Activated CD4-positive, alpha-beta T cell treated with anti-CD3 and anti-CD28 coated beads, Interleukin-2, amount 10 ng/mL, durations not matched to agents 24 days and 14 days (primary cell): ENCODE measurements around the gene SND1. TPM values are rescaled to one million over a fixed set of nuclear protein-coding genes. Genes with fewer than 3 reads are reported as not detected.
A peak's percentile ranks its signal among the peaks of the same experiment; 100 is the strongest.
"Not testable (repeated sequence)": the region's sequence is repeated elsewhere in the genome, so short reads cannot be mapped to it uniquely, and the experiment has no call there.

ENCODE experiments used
- DNase-seq: peaks from one replicate; pipeline ENCODE4 v3.0.0; 2022
- H3K27ac Mint-ChIP-seq: one replicate; pipeline ENCODE4 v1.8.0; 2022; ENCODE audit warnings: mild to moderate bottlenecking, mixed read lengths
- H3K27me3 Mint-ChIP-seq: one replicate; pipeline ENCODE4 v1.8.0; 2022; ENCODE audit warnings: mixed read lengths
- H3K36me3 Mint-ChIP-seq: one replicate; pipeline ENCODE4 v1.8.0; 2022; ENCODE audit warnings: low read depth, mild to moderate bottlenecking, mixed read lengths
- H3K4me1 Mint-ChIP-seq: one replicate; pipeline ENCODE4 v1.8.0; 2021; ENCODE audit warnings: mixed read lengths
- H3K4me3 Mint-ChIP-seq: one replicate; pipeline ENCODE4 v1.8.0; 2022; ENCODE audit warnings: mild to moderate bottlenecking, moderate library complexity, mixed read lengths
- H3K9me3 Mint-ChIP-seq: one replicate; pipeline ENCODE4 v1.8.0; 2021; ENCODE audit warnings: mixed read lengths
- intact Hi-C: fragments of 100-400 bp; cut with micrococcal nuclease; formaldehyde crosslinking; loops from one replicate; pipeline ENCODE4 v1.15.1; 2023
- total RNA-seq: library from RNA; stranded (reverse); gene quantifications from 2 replicates; pipeline ENCODE4 v1.2.3, GENCODE V29; 2022

The SND1 gene
- total RNA-seq, 1 donor from 2014 or later, result 295 TPM

DNA sequence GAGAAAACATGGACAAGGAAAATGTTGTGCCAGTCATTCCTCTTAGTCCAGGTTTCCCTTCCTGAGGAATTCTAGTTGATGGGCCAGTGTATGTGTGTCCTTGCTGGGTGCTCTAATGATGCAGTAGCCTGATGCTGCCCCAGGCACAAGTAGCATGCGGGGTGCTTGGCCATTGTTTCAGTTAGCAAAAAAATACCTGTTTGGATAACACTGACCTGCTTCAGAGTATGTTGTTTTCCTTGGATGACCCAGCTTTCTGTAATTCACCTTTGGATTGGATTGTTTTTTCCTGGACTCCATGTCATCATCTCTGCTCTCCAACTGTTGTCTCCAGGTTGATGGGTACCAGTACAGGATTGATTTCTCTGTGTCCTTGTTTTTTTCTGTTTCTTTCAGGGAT, 169.2 kb downstream of the SND1 start:
- Mint-ChIP-seq H3K27ac (peak overlapping the region; percentile 80), H3K4me1 (peaks cover 36% of the 10 kb centered on the region), H3K27me3 (no peaks in the 10 kb centered on the region), H3K4me3 (peak overlapping the region; percentile 50), H3K9me3 (no peaks in the 10 kb centered on the region), H3K36me3 (peaks cover 12% of the 10 kb centered on the region)
- intact Hi-C loops, result loop anchor here (2.0 kb wide), 1 partner anchor 78 kb away; no protein-coding TSS in a partner anchor
- DNase-seq, result no peak

- Mint-ChIP-seq H3K27me3 (no peaks in the 10 kb centered on the region), H3K27ac (no peak overlapping the region), H3K4me3 (no peak overlapping the region), H3K4me1 (peaks cover 34% of the 10 kb centered on the region), H3K36me3 (peaks cover 10% of the 10 kb centered on the region), H3K9me3 (no peaks in the 10 kb centered on the region)
- intact Hi-C loops, result no loop called here
- DNase-seq, result no peak
These were observed 171.0 kb downstream of the SND1 start for GRCh38 chr7:127822822-127823508.

GRCh38 chr7:127824682-127825081, 172.7 kb downstream of the SND1 start:
- intact Hi-C loops, result no loop called here
- no peak for DNase-seq
- no peaks in the 10 kb centered on the region for H3K27me3 Mint-ChIP-seq
- no peak overlapping the region for H3K27ac Mint-ChIP-seq
- no peaks in the 10 kb centered on the region for H3K9me3 Mint-ChIP-seq
- H3K4me1 Mint-ChIP-seq, result peaks cover 27% of the 10 kb centered on the region
- no peak overlapping the region for H3K4me3 Mint-ChIP-seq
- H3K36me3 Mint-ChIP-seq, result peaks cover 10% of the 10 kb centered on the region

GRCh38 chr7:127828843-127829500, 177.0 kb downstream of the SND1 start:
- no peaks in the 10 kb centered on the region for H3K27me3 Mint-ChIP-seq
- no peak overlapping the region for H3K4me3 Mint-ChIP-seq
- intact Hi-C loops, result no loop called here
- no peak for DNase-seq
- H3K36me3 Mint-ChIP-seq, result peaks cover 20% of the 10 kb centered on the region
- peaks cover 8% of the 10 kb centered on the region for H3K4me1 Mint-ChIP-seq
- no peaks in the 10 kb centered on the region for H3K9me3 Mint-ChIP-seq
- no peak overlapping the region for H3K27ac Mint-ChIP-seq

DNA sequence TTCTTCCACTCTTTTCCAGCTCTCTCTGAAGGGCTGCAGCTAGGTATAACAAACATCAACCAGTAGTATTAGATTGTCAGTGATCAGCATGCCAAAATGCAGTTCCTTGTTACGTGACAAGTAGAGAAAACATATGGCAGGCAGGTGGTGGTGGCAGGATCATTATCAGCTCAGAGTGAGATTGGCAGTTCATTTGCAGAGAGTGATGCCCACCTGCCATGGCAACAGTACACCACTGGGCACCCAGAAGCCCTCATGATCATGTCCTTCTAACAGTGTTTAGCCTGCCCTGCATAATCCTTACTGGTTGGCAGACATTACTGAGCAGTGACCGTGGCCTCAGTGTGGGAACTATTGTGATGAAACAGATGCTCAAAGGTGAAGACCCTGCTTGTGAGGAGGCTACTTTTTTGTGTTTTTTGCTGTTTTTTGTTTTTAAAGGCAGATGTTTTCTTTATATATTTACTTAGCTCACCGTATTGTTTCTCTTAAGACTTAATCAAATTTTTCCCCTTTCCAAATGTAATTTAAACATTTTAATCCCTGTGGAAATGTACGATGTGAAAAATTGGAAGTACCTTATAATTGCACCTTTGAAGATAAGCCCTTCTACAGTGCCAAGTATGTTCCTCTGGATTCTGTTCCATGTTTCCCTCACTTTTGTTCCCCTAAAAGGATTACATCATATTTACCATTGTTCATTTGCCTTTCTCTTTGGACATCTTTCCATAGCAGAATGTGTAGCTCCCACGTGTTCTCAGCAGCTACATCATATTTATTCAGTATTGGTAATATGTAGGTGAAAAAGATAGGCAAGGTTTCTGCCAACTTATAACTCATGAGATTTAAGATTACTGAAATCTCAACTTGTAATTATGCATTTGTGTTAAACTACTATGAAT, 179.6 kb downstream of the SND1 start:
- H3K9me3 Mint-ChIP-seq, result peaks cover 4% of the 10 kb centered on the region
- H3K36me3 Mint-ChIP-seq, result peaks cover 35% of the 10 kb centered on the region
- peaks cover 5% of the 10 kb centered on the region for H3K4me1 Mint-ChIP-seq
- H3K27me3 Mint-ChIP-seq, result no peaks in the 10 kb centered on the region
- no peak for DNase-seq
- no peak overlapping the region for H3K27ac Mint-ChIP-seq
- no peak overlapping the region for H3K4me3 Mint-ChIP-seq
- intact Hi-C loops, result no loop called here

GRCh38 chr7:127832592-127832991, 180.6 kb downstream of the SND1 start:
- H3K27ac Mint-ChIP-seq, result no peak overlapping the region
- no peak overlapping the region for H3K4me3 Mint-ChIP-seq
- H3K27me3 Mint-ChIP-seq, result no peaks in the 10 kb centered on the region
- peaks cover 4% of the 10 kb centered on the region for H3K9me3 Mint-ChIP-seq
- H3K4me1 Mint-ChIP-seq, result peaks cover 5% of the 10 kb centered on the region
- intact Hi-C loops, result no loop called here
- no peak for DNase-seq
- H3K36me3 Mint-ChIP-seq, result peaks cover 39% of the 10 kb centered on the region

DNA sequence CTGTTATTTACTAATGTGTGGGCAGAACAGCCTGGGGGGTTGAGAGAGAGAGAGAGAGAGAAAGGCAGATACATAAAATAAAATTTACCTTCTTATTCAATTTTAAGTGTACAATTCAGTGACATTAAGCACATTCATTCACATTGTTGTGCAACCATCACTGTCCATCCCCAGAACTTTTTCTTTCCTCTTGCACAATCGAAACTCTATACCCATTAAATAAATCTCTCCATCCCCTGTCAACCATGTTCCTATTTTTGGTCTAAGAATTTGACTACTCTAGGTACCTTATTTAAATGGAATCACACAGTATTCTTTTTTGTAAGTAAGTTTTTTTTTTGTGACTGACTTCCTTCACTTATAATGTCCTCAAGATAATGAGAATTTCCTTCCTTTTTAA, 181.6 kb downstream of the SND1 start:
- DNase-seq, result no peak
- no peaks in the 10 kb centered on the region for H3K27me3 Mint-ChIP-seq
- H3K36me3 Mint-ChIP-seq, result peaks cover 45% of the 10 kb centered on the region
- H3K4me1 Mint-ChIP-seq, result peaks cover 7% of the 10 kb centered on the region
- intact Hi-C loops, result no loop called here
- H3K27ac Mint-ChIP-seq, result no peak overlapping the region
- peaks cover 4% of the 10 kb centered on the region for H3K9me3 Mint-ChIP-seq
- H3K4me3 Mint-ChIP-seq, result no peak overlapping the region

- Mint-ChIP-seq H3K4me1 (peaks cover 5% of the 10 kb centered on the region), H3K27ac (no peak overlapping the region), H3K36me3 (peaks cover 40% of the 10 kb centered on the region), H3K9me3 (peaks cover 4% of the 10 kb centered on the region), H3K27me3 (no peaks in the 10 kb centered on the region), H3K4me3 (no peak overlapping the region)
- no peak for DNase-seq
- intact Hi-C loops, result no loop called here
These were observed 183.7 kb downstream of the SND1 start for GRCh38 chr7:127835679-127836078.

- H3K9me3 Mint-ChIP-seq, intact Hi-C loops, H3K27ac Mint-ChIP-seq, H3K4me3 Mint-ChIP-seq, H3K4me1 Mint-ChIP-seq, H3K27me3 Mint-ChIP-seq, DNase-seq: not testable (repeated sequence)
- peaks cover 36% of the 10 kb centered on the region for H3K36me3 Mint-ChIP-seq
These were observed 185.9 kb downstream of the SND1 start for GRCh38 chr7:127837816-127838410.

DNA sequence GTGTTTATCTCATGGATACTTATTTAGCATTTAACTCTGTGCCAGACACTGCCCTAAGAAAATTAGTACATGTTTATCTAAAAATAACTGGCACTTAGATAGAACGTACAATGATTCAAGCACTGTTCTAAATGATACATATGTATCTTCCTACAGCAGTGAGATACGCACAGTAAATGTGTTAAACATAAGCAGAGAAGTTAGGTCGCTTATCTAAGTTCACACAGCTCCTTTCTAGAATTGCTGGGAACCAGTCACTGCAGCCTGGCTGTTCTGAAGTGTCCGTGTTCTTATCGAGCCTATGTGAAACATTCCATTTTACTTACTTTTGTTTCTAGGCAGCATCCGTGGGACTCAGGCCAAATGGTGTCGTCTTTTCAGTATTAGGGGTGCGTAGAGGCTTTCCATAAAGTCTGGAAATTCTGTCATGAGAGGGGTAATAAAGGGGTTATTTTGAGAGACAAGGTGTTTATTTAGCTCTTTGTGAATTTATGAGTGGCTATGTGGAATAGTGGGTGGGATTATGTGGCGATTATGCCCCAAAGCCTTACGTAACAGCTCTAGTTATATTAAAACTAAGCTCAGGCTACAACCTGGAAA, 186.9 kb downstream of the SND1 start:
- no peaks in the 10 kb centered on the region for H3K27me3 Mint-ChIP-seq
- peaks cover 4% of the 10 kb centered on the region for H3K9me3 Mint-ChIP-seq
- H3K36me3 Mint-ChIP-seq, result peaks cover 39% of the 10 kb centered on the region
- peaks cover 4% of the 10 kb centered on the region for H3K4me1 Mint-ChIP-seq
- no peak overlapping the region for H3K27ac Mint-ChIP-seq
- no peak overlapping the region for H3K4me3 Mint-ChIP-seq
- intact Hi-C loops, result no loop called here
- DNase-seq, result no peak

DNA sequence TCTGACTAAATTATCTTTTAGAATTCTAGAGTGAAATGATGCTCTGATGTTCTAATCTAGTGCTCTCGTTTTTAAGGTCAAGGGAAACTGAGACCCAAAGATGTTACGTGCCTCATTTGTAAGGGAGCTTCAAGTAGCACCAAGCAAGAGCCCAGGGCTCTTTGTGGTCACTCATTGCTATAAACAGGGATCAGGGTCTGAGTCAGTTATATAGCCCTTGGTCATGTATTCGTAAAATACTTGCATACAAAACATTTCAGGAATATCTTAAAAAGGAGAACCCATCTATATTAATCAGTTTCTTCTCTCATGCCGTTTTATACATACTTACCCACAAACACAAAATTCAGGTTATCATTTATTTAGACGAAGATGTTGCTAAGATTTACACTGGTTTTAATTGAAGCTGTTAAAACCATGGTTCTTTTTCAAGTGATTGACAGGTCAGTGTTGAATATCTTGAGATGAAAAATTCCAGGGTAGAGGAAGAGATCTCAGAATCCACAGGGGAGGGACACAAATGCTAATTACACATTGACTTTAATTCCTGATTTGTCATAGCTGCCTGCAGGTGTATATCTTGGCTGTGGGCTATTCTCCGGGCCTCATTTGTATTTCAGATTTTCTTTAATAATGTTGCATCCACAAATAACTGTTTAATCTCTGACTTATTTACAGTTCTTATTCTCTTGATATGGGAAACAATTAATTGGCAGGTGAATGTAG, 188.4 kb downstream of the SND1 start:
- intact Hi-C loops, result no loop called here
- Mint-ChIP-seq H3K36me3 (peaks cover 42% of the 10 kb centered on the region), H3K27ac (no peak overlapping the region), H3K27me3 (no peaks in the 10 kb centered on the region), H3K9me3 (peaks cover 4% of the 10 kb centered on the region), H3K4me1 (peaks cover 9% of the 10 kb centered on the region), H3K4me3 (no peak overlapping the region)
- DNase-seq, result no peak

DNA sequence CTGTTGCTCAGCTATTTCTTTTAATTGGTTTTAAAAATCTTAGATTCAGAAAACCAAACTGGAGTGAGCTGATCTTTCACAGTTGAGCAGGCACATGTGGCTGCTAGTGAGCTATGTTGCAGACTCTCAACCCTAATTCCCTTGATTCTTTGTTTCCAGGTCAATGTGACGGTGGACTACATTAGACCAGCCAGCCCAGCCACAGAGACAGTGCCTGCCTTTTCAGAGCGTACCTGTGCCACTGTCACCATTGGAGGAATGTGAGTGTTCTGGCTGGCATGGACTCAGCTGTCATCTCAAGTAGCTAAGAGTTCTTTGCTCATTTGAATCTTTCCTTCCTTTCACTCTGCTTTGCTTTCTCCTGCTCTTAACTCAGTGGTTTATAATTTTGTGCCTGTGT, 192.2 kb downstream of the SND1 start:
- Mint-ChIP-seq H3K36me3 (peaks cover 40% of the 10 kb centered on the region), H3K9me3 (no peaks in the 10 kb centered on the region), H3K4me1 (peaks cover 10% of the 10 kb centered on the region), H3K27ac (no peak overlapping the region), H3K27me3 (no peaks in the 10 kb centered on the region), H3K4me3 (no peak overlapping the region)
- DNase-seq, result no peak
- intact Hi-C loops, result no loop called here
